Measurements from ENCODE around the gene MX1.

GRCh38 chr21:41497788-41498187 lies 71.7 kb downstream of the MX1 start:
- TF ChIP-seq POLR2A (IDR thresholded peaks at IDR 0.05; ENCODE audit: low read length): no peak
- TF ChIP-seq KDM1A (IDR thresholded peaks at IDR 0.05; ENCODE audit: low read depth): no peak
- TF ChIP-seq CEBPB (IDR thresholded peaks at IDR 0.05): no peak
- no peak for TF ChIP-seq CHD4 (IDR thresholded peaks at IDR 0.05; ENCODE audit: borderline replicate concordance)
- no peak for TF ChIP-seq CTCF (IDR thresholded peaks at IDR 0.05)
- TF ChIP-seq MAZ (IDR thresholded peaks at IDR 0.05; ENCODE audit: borderline replicate concordance, low read depth, low read length): no peak
- no peak for TF ChIP-seq USF2 (IDR thresholded peaks at IDR 0.05)
- TF ChIP-seq CHD2 (IDR thresholded peaks at IDR 0.05; ENCODE audit: low read length, partially characterized antibody): no peak
- no peak for TF ChIP-seq EHF (CRISPR knock-in tag; IDR thresholded peaks at IDR 0.05)
- no peak for TF ChIP-seq ELK1 (IDR thresholded peaks at IDR 0.05; ENCODE audit: low read depth, low read length)
- TF ChIP-seq NPAS2 (CRISPR knock-in tag; IDR thresholded peaks at IDR 0.05; ENCODE audit: borderline replicate concordance): no peak
- no peak for TF ChIP-seq FOSL2 (IDR thresholded peaks at IDR 0.05)
- TF ChIP-seq FOSL2 (CRISPR knock-in tag; IDR thresholded peaks at IDR 0.05): no peak
- TF ChIP-seq RNF2 (IDR thresholded peaks at IDR 0.05; ENCODE audit: borderline replicate concordance, low read depth): no peak
